Mononuclear cell (primary cell): Measurements from ENCODE around the gene ABI3BP. TPM values are rescaled to one million over a fixed set of nuclear protein-coding genes. Genes with fewer than 3 reads are reported as not detected.

ENCODE experiments used
- H3K27me3 ChIP-seq: 2 replicates; pipeline ENCODE4 v1.6.0; 2011; ENCODE audit warnings: low read length, control low read depth; ENCODE audit not compliant: insufficient read depth
- H3K4me1 ChIP-seq: 2 replicates; pipeline ENCODE4 v1.5.1; 2011; ENCODE audit warnings: mild to moderate bottlenecking, low read length, control low read depth; ENCODE audit not compliant: insufficient read depth
- H3K4me3 ChIP-seq: 2 replicates; pipeline ENCODE4 v1.5.1; 2011; ENCODE audit warnings: mild to moderate bottlenecking, low read length, moderate library complexity
- H3K9me3 ChIP-seq: 2 replicates; pipeline ENCODE4 v1.5.1; 2011; ENCODE audit warnings: low read depth, mild to moderate bottlenecking, control low read depth, low read length
- total RNA-seq: library from RNA; depleted of rRNA; stranded (reverse); fragments of >200 nt; gene quantifications from one replicate; pipeline ENCODE4 v1.2.3, GENCODE V29; 2012

Gene ABI3BP
- total RNA-seq, 1 donor = 0.10 TPM

- H3K4me1 ChIP-seq = no peaks in the 10 kb centered on the region
- no peaks in the 10 kb centered on the region for H3K9me3 ChIP-seq
- no peaks in the 10 kb centered on the region for H3K27me3 ChIP-seq
- H3K4me3 ChIP-seq = no peak overlapping the region
Measured at GRCh38 chr3:100941041-100941440, 52.2 kb downstream of the ABI3BP start.

GRCh38 chr3:100936931-100937330, 56.3 kb downstream of the ABI3BP start:
- no peak overlapping the region for H3K4me3 ChIP-seq
- no peaks in the 10 kb centered on the region for H3K9me3 ChIP-seq
- no peaks in the 10 kb centered on the region for H3K27me3 ChIP-seq
- H3K4me1 ChIP-seq = no peaks in the 10 kb centered on the region

- no peaks in the 10 kb centered on the region for H3K27me3 ChIP-seq
- no peaks in the 10 kb centered on the region for H3K4me1 ChIP-seq
- H3K9me3 ChIP-seq = no peaks in the 10 kb centered on the region
- no peak overlapping the region for H3K4me3 ChIP-seq
Measured at GRCh38 chr3:100932491-100932890, 60.7 kb downstream of the ABI3BP start.

- no peaks in the 10 kb centered on the region for H3K9me3 ChIP-seq
- H3K27me3 ChIP-seq = no peaks in the 10 kb centered on the region
- no peaks in the 10 kb centered on the region for H3K4me1 ChIP-seq
- H3K4me3 ChIP-seq = no peak overlapping the region
Measured at GRCh38 chr3:100928638-100929428, 64.4 kb downstream of the ABI3BP start.

GRCh38 chr3:100927775-100928174, 65.4 kb downstream of the ABI3BP start:
- Histone ChIP-seq H3K4me1 (no peaks in the 10 kb centered on the region), H3K4me3 (no peak overlapping the region), H3K9me3 (no peaks in the 10 kb centered on the region), H3K27me3 (no peaks in the 10 kb centered on the region)

- H3K4me1 ChIP-seq = no peaks in the 10 kb centered on the region
- H3K9me3 ChIP-seq = no peaks in the 10 kb centered on the region
- no peak overlapping the region for H3K4me3 ChIP-seq
- no peaks in the 10 kb centered on the region for H3K27me3 ChIP-seq
Measured at GRCh38 chr3:100915706-100916495, 77.3 kb downstream of the ABI3BP start.

GRCh38 chr3:100913870-100914648, 79.2 kb downstream of the ABI3BP start:
- H3K4me3 ChIP-seq = no peak overlapping the region
- no peaks in the 10 kb centered on the region for H3K9me3 ChIP-seq
- H3K4me1 ChIP-seq = no peaks in the 10 kb centered on the region
- H3K27me3 ChIP-seq = no peaks in the 10 kb centered on the region

GRCh38 chr3:100912976-100913545, 80.2 kb downstream of the ABI3BP start:
- no peak overlapping the region for H3K4me3 ChIP-seq
- no peaks in the 10 kb centered on the region for H3K9me3 ChIP-seq
- no peaks in the 10 kb centered on the region for H3K4me1 ChIP-seq
- H3K27me3 ChIP-seq = no peaks in the 10 kb centered on the region

- no peaks in the 10 kb centered on the region for H3K9me3 ChIP-seq
- no peaks in the 10 kb centered on the region for H3K27me3 ChIP-seq
- H3K4me1 ChIP-seq = no peaks in the 10 kb centered on the region
- no peak overlapping the region for H3K4me3 ChIP-seq
Measured at GRCh38 chr3:100912571-100912970, 80.7 kb downstream of the ABI3BP start.

GRCh38 chr3:100911956-100912355, 81.3 kb downstream of the ABI3BP start:
- H3K9me3 ChIP-seq = no peaks in the 10 kb centered on the region
- no peaks in the 10 kb centered on the region for H3K4me1 ChIP-seq
- H3K27me3 ChIP-seq = no peaks in the 10 kb centered on the region
- no peak overlapping the region for H3K4me3 ChIP-seq

- H3K27me3 ChIP-seq = no peaks in the 10 kb centered on the region
- no peaks in the 10 kb centered on the region for H3K4me1 ChIP-seq
- H3K9me3 ChIP-seq = no peaks in the 10 kb centered on the region
- no peak overlapping the region for H3K4me3 ChIP-seq
Measured at GRCh38 chr3:100910986-100911385, 82.2 kb downstream of the ABI3BP start.

GRCh38 chr3:100902572-100902971, 90.6 kb downstream of the ABI3BP start:
- Histone ChIP-seq H3K4me3 (no peak overlapping the region), H3K27me3 (no peaks in the 10 kb centered on the region), H3K4me1 (peaks cover 22% of the 10 kb centered on the region), H3K9me3 (no peaks in the 10 kb centered on the region)

GRCh38 chr3:100900671-100901335, 92.4 kb downstream of the ABI3BP start:
- Histone ChIP-seq H3K9me3 (no peaks in the 10 kb centered on the region), H3K4me1 (peaks cover 22% of the 10 kb centered on the region), H3K27me3 (no peaks in the 10 kb centered on the region), H3K4me3 (no peak overlapping the region)

- Histone ChIP-seq H3K9me3 (no peaks in the 10 kb centered on the region), H3K27me3 (no peaks in the 10 kb centered on the region), H3K4me1 (peaks cover 22% of the 10 kb centered on the region), H3K4me3 (no peak overlapping the region)
Measured at GRCh38 chr3:100899440-100900091, 93.7 kb downstream of the ABI3BP start.
